ENCODE measurements around the gene DGKB.

The DGKB gene

GRCh38 chr7:14407246-14408015, 495.1 kb downstream of the DGKB start:
- TF ChIP-seq CTCF (IDR thresholded peaks at IDR 0.05): no peak
- peaks cover 4% of the 10 kb centered on the region for H3K9me3 ChIP-seq
- no peaks in the 10 kb centered on the region for H3K4me1 ChIP-seq (ENCODE audit: control insufficient read depth in 1 of 2, insufficient read depth in 1 of 2, low read depth in 1 of 2, low read length in 1 of 2)
- H3K36me3 ChIP-seq: no peaks in the 10 kb centered on the region
- H3K27me3 ChIP-seq: no peaks in the 10 kb centered on the region
- no peak overlapping the region for H3K27ac ChIP-seq
- H3K4me3 ChIP-seq (ENCODE audit: low read depth in 1 of 2, low read length in 1 of 2): no peak overlapping the region

- Histone ChIP-seq H3K36me3 (no peaks in the 10 kb centered on the region), H3K27me3 (no peaks in the 10 kb centered on the region), H3K27ac (no peak overlapping the region), H3K4me3 (ENCODE audit: low read depth in 1 of 2, low read length in 1 of 2) (no peak overlapping the region), H3K9me3 (no peaks in the 10 kb centered on the region), H3K4me1 (ENCODE audit: control insufficient read depth in 1 of 2, insufficient read depth in 1 of 2, low read depth in 1 of 2, low read length in 1 of 2) (no peaks in the 10 kb centered on the region)
- TF ChIP-seq CTCF (IDR thresholded peaks at IDR 0.05): no peak
These were observed 499.0 kb downstream of the DGKB start for GRCh38 chr7:14403587-14403986.

GRCh38 chr7:14400271-14400670, 502.3 kb downstream of the DGKB start:
- Histone ChIP-seq H3K27me3 (no peaks in the 10 kb centered on the region), H3K36me3 (no peaks in the 10 kb centered on the region), H3K9me3 (no peaks in the 10 kb centered on the region), H3K27ac (no peak overlapping the region), H3K4me3 (ENCODE audit: low read depth in 1 of 2, low read length in 1 of 2) (no peak overlapping the region), H3K4me1 (ENCODE audit: control insufficient read depth in 1 of 2, insufficient read depth in 1 of 2, low read depth in 1 of 2, low read length in 1 of 2) (no peaks in the 10 kb centered on the region)
- no peak for TF ChIP-seq CTCF (IDR thresholded peaks at IDR 0.05)

- no peak overlapping the region for H3K27ac ChIP-seq
- TF ChIP-seq CTCF (IDR thresholded peaks at IDR 0.05): no peak
- no peaks in the 10 kb centered on the region for H3K36me3 ChIP-seq
- H3K9me3 ChIP-seq: no peaks in the 10 kb centered on the region
- no peak overlapping the region for H3K4me3 ChIP-seq (ENCODE audit: low read depth in 1 of 2, low read length in 1 of 2)
- H3K27me3 ChIP-seq: no peaks in the 10 kb centered on the region
- no peaks in the 10 kb centered on the region for H3K4me1 ChIP-seq (ENCODE audit: control insufficient read depth in 1 of 2, insufficient read depth in 1 of 2, low read depth in 1 of 2, low read length in 1 of 2)
These were observed 504.0 kb downstream of the DGKB start for GRCh38 chr7:14398526-14398925.

GRCh38 chr7:14395860-14396259, 506.7 kb downstream of the DGKB start:
- Histone ChIP-seq H3K4me1 (ENCODE audit: control insufficient read depth in 1 of 2, insufficient read depth in 1 of 2, low read depth in 1 of 2, low read length in 1 of 2) (no peaks in the 10 kb centered on the region), H3K4me3 (ENCODE audit: low read depth in 1 of 2, low read length in 1 of 2) (no peak overlapping the region), H3K9me3 (no peaks in the 10 kb centered on the region), H3K36me3 (no peaks in the 10 kb centered on the region), H3K27me3 (no peaks in the 10 kb centered on the region), H3K27ac (no peak overlapping the region)
- TF ChIP-seq CTCF (IDR thresholded peaks at IDR 0.05): no peak
